SKM-1 treated with dmso at 0.1 percent for 144 hours (cell line): Measurements from ENCODE around the gene HIC1.
"Not testable (repeated sequence)": the region's sequence is repeated elsewhere in the genome, so short reads cannot be mapped to it uniquely, and the experiment has no call there.

Source experiments
- DNase-seq: peaks from one replicate; lab custom pipeline; 2025; ENCODE audit not compliant: unreplicated experiment; lab: John Stamatoyannopoulos, UW

Gene HIC1

GRCh38 chr17:2054512-2055291 is at the start of gene HIC1:
TSS of gene HIC1 (plus strand) at chr17:2055103. CDS start at chr17:2056691, 1,588 bp downstream.
- DNase-seq: peak; percentile 34

DNA sequence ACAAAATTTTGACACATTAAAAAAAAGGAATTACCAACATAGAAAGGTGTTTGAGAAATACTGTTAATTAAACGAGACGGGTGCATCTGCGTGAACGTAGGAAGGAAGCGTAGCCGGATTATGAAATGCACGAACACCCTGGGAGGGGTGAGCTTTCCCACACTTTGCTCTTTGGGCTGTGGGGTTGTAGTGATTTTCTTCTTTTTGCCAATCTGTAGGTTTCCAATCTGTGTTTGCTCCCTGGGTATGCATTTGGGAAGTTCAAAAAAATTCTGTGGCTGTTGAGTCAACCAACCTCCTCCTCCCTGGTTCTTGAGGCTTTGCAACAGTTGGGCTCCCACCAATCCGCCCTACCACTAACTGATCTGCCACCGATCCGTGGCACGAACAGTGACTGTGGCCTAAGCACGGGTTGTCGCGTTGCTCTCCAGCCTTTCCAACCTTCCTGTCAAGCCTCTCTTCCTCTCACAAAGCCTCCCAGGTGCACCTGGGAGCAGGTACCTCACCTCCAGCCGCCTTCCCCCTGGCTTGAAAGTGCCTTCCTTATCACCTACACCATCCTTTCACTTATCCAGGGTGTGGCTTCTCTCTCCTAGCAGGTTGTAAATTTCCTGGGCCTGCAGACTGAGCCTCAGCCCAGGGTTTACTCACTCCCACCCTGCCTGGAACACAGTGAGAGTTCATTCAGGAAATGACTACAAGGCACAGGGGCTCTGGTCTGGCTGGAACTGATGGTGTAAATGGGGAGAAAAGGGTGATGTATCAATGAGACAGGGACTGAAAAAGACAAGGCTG is 46.4 kb upstream of the HIC1 start:
- DNase-seq: no peak

GRCh38 chr17:2009737-2010136 is 45.2 kb upstream of the HIC1 start:
- no peak for DNase-seq

- DNase-seq: no peak
These were observed 43.2 kb upstream of the HIC1 start for GRCh38 chr17:2011411-2012371.

- no peak for DNase-seq
These were observed 42.4 kb upstream of the HIC1 start for GRCh38 chr17:2012499-2012898.

GRCh38 chr17:2013220-2013993 is 41.5 kb upstream of the HIC1 start:
- not testable (repeated sequence) for DNase-seq

GRCh38 chr17:2013994-2014317 is 40.9 kb upstream of the HIC1 start:
- DNase-seq: no peak

DNA sequence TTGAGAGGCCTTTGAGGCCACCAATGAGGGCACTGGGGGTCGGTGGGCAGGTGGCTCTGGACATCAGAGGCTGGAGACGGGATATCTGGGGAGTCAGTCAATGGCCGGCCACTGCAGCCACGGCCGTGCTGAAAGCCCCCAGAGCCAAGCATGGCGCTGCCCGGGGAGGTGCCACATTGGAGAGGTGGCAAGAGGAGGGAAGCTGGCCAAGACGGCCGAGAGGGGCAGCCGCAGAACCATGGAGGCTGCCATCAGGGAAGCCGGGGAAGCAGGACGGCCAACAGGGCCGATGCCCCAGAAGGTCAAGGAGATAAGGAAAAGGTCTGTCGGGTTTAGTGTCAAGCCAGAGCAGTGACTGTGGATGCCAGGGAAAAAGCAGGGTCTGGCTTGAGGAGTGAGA is 39.6 kb upstream of the HIC1 start:
- DNase-seq: no peak

- no peak for DNase-seq
These were observed 38.4 kb upstream of the HIC1 start for GRCh38 chr17:2016494-2016893.

DNA sequence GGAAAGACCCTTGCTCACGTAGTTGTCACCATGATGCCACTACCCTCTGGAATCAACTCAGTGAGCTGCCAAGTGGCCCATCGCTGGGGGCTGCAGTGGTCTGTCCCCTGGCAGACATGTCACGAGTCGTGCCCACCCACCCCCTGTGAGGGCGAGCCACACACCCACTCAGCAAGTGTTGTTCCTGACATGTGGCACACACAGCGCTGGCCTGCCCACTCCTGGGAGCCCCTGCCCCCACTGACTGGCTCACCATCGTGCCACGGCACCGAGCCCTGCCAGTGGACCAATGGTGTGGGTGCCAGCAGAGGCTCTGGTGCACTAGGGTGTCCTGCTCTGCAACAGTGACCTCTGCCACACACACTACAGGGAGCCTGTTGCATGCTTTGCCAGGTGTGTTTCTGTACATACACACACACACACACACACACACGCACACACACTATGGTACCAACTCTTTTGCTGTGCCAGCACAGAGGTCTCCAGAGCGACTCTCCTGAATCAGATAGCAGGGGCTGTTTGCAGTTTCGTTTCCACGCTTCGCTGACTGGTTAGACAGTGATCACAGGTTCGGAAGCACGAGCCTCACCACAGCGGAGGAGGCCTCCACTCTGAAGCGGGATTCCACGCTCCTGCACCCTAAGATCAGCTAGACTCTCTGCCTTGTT is 37.5 kb upstream of the HIC1 start:
- no peak for DNase-seq

DNA sequence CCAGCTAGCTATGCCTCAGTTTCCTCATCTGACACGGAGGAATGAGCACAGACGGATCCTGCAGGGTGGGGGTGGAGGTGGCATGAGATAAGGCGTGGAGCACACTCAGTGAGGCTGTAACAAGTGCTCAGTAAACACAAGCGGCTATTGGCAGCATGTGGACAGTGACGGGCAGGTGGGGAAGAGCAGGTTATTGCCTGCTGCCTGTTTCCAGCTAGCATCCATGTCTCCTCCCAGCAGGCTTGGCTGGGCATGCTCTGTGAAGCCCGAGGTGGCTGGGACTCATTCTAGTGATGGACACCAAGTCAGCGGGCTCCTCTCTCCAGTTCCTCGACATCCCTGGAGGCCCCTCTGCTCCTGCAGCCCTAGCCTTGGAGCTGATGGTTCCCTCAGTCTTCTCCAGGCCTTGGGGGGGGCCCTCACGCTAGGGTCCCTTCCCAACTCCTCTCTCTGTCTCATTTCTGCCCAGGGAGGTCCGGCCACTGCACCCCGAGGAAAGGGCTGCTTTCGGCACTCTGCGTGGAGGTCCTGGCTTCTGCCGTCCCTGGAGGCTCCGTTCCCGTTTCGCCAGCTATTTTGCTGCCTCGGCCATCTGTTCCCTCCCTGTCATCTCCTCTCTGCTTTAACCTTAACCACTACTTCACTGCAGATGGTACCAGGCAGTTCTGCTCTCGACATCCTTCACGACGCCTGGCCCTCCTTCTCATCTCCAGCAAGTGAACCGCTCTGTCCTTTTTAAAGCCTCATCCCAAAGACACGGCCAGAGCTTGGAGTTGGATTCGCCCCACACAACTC is 36.0 kb upstream of the HIC1 start:
- no peak for DNase-seq

DNA sequence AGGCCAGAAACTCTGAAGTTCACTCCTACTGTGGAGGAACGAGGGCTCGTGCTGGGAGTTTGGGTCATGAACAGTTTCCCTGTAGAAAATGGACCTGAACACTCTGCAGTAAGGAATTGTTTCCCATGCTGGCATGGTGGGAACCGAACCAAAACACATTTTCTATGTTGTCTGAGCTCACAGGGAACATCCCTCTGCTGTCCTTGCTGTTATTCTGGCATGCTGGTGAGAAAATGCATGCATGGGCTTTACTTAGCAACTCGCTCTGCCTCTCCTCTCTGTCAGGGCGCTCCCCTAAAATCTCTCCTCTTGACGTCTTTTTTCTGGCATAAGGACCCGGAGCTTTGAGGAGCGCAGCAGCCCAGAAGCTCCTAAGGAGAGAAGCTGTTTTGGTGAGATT is 35.2 kb upstream of the HIC1 start:
- no peak for DNase-seq

DNA sequence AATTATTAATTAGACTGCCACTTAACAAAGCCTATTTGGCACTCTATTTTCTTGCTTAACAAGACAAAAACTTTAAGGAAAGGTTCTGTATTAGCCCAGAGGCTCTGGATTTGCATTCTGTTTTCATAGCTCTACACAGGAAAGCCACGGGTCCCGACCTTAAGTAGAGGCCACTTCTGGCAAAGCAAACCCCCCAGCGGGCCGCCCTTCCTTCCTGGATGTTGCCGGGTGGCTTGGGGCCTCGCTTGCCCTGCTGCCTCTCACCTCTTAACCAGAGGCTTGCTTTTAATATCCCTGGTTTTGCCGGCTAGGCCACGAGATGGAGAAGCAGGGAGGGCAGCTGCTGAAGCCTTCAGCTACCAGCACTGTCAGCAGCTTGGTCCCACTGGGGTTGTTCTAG is 34.2 kb upstream of the HIC1 start:
- no peak for DNase-seq

DNA sequence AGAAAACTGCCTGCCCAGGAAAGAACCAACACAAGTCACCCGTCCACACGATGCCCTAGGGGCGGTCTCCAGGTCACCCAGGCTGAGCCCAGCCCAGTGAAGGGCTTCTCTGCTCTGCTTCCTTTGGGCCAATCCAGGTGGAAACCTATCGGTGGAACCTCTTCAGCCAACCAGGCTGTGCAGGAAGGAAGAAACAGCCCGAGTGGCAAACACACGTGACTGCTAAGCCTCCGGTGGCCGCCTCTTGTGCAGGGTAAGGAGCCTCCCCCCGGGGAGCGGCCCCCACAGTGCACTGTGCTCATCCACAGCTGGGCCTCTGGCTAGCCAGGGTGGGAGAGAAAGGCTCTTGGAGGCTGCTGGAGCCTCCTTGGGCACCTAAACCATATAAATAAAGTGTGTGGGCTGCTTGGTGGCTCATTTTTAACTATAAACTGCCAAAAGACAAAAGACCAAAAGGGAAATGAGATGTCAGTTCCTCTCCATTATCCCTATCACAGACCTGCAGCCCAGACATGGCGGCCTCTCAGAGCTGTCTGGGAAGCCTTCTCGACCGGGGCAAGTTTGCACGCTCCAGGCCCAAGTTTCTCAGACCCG is 32.2 kb upstream of the HIC1 start:
- no peak for DNase-seq

- DNase-seq: no peak
These were observed 31.6 kb upstream of the HIC1 start for GRCh38 chr17:2023256-2023655.

DNA sequence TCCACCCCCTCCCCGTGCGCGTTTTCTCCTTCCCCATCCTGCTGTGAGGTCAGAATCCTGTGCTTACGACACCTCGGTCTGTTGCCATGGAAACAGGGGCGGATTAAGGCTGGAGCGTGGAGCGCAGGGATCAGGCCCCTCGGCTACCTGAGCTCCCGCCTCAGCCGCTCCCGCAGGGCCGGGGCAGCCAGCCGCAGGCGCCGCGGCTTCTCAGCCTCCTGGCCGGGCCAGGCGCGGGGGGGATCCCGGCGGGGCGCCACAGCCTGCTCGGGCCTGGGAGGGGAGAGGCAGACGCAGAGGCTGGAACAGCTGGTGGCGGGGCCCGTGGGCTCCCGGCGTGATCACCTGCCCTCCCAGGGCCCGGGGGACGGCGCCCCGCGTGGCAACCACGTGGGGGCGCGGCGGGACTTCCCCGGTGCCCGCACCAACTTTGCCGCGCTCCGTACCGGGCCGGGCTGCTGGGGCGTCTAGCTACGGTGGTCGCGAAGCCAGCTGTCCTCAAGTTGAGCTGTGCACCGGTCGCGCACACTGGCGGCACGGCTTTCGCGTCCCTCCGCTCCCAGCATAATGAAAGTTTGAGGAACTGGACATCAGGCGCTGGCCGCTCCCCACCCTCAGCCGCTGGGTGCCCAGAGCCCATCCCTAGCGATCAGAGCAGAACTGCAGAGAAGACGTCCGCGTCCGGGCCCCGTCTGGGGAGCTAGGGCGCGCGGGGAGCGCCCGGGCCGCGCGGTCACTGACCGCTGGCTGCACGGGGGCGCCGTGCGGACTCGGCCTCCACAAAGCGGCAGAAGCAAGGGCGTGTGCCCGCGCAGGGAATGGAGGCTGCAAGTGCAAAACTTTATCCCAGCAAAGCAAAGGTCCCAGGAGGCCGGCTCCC is 31.0 kb upstream of the HIC1 start:
- no peak for DNase-seq

GRCh38 chr17:2024572-2025219 is 30.2 kb upstream of the HIC1 start:
- no peak for DNase-seq
